ENCODE results near the gene DHRS3. TPM values are rescaled to one million over a fixed set of nuclear protein-coding genes. Genes with fewer than 3 reads are reported as not detected.

The DHRS3 gene
- total and polyA plus RNA-seq, 2 of the 13 experiments (the other 11 are each of a cell fraction or from before 2014, with no cell fraction given): 48.5 to 90.5 TPM

DNA sequence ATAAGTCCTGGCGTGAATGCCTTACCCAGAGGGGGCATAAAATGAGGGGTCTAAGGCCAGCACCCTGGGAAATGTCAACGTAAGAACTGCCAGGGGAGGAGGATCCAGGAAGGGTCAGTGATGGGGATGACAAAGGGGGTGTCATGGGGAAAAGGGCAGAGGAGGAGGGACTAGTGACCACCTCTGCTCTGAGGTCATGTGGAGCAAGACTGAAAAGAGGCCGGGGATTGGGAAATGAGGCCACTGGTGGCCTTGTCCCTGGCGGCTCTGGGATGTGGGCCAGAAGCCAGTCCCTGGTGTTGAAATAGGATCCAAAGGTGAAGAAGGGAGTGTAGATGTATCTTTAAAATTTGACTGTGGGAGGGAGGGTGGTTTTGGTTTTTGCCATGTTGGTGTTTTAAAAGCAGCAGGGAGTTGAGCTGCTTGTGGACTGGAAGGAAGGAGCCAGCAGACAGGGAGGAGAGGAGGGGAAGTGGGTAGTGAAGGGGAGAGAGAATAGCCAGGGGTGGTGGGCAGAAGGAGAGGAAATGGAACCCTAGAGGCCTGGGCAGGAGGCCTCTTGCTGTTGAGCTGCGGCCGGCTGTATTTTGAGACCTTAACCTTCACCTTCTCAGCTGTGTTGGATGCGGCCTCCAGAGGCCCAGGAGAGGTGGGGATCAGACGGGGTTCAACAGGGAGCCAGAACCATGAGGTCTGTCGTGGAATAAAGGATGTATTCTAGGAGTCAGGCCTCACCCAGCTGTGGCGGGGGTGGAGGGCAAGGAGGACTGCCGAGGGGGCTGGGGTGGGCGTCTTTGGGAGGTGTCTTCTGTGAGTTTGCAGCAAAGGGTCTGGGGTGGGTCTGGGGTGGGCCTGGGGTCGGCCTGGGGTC is 92.5 kb downstream of the DHRS3 start (continued):
- TF ChIP-seq ZNF790 (CRISPR knock-in tag; IDR thresholded peaks at IDR 0.05; ENCODE audit: borderline replicate concordance) (no peak), ZSCAN20 (CRISPR knock-in tag; IDR thresholded peaks at IDR 0.05; ENCODE audit: borderline replicate concordance) (no peak), ZNF30 (CRISPR knock-in tag; IDR thresholded peaks at IDR 0.05) (no peak), RORA (CRISPR knock-in tag; IDR thresholded peaks at IDR 0.05) (no peak), ZNF143 (CRISPR knock-in tag; IDR thresholded peaks at IDR 0.05) (no peak; the same call in 1 of the 2 replicates), ZNF678 (CRISPR knock-in tag; IDR thresholded peaks at IDR 0.05) (no peak), TOPORS (CRISPR knock-in tag; IDR thresholded peaks at IDR 0.05) (no peak), ZNF614 (CRISPR knock-in tag; IDR thresholded peaks at IDR 0.05; ENCODE audit: borderline replicate concordance) (no peak), RXRB (CRISPR knock-in tag; IDR thresholded peaks at IDR 0.05; ENCODE audit: borderline replicate concordance) (peak; percentile 96), ZNF10 (CRISPR knock-in tag; IDR thresholded peaks at IDR 0.05; ENCODE audit: borderline replicate concordance, low read depth) (no peak), ZNF703 (CRISPR knock-in tag; IDR thresholded peaks at IDR 0.05; ENCODE audit: borderline replicate concordance) (no peak), ZMYM2 (CRISPR knock-in tag; IDR thresholded peaks at IDR 0.05) (no peak), NR1H2 (CRISPR knock-in tag; IDR thresholded peaks at IDR 0.05; ENCODE audit: borderline replicate concordance, low read depth) (no peak), U2AF1 (optimal IDR thresholded peaks at IDR 0.05; ENCODE audit: low read depth, low read length) (no peak), CC2D1A (CRISPR knock-in tag; IDR thresholded peaks at IDR 0.05) (no peak), HNRNPLL (IDR thresholded peaks at IDR 0.05; ENCODE audit: low read depth, low read length, poor library complexity, severe bottlenecking) (no peak), TBL1XR1 (IDR thresholded peaks at IDR 0.05; ENCODE audit: borderline replicate concordance, low read length, partially characterized antibody) (peak; percentile 77)
- TF ChIP-seq, protein P1, sequence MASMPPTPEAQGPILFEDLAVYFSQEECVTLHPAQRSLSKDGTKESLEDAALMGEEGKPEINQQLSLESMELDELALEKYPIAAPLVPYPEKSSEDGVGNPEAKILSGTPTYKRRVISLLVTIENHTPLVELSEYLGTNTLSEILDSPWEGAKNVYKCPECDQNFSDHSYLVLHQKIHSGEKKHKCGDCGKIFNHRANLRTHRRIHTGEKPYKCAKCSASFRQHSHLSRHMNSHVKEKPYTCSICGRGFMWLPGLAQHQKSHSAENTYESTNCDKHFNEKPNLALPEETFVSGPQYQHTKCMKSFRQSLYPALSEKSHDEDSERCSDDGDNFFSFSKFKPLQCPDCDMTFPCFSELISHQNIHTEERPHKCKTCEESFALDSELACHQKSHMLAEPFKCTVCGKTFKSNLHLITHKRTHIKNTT (CRISPR knock-in tag; IDR thresholded peaks at IDR 0.05): no peak
- TF ChIP-seq, protein P2, sequence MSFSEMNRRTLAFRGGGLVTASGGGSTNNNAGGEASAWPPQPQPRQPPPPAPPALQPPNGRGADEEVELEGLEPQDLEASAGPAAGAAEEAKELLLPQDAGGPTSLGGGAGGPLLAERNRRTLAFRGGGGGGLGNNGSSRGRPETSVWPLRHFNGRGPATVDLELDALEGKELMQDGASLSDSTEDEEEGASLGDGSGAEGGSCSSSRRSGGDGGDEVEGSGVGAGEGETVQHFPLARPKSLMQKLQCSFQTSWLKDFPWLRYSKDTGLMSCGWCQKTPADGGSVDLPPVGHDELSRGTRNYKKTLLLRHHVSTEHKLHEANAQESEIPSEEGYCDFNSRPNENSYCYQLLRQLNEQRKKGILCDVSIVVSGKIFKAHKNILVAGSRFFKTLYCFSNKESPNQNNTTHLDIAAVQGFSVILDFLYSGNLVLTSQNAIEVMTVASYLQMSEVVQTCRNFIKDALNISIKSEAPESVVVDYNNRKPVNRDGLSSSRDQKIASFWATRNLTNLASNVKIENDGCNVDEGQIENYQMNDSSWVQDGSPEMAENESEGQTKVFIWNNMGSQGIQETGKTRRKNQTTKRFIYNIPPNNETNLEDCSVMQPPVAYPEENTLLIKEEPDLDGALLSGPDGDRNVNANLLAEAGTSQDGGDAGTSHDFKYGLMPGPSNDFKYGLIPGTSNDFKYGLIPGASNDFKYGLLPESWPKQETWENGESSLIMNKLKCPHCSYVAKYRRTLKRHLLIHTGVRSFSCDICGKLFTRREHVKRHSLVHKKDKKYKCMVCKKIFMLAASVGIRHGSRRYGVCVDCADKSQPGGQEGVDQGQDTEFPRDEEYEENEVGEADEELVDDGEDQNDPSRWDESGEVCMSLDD (CRISPR knock-in tag; IDR thresholded peaks at IDR 0.05; ENCODE audit: borderline replicate concordance): 0 out of 2 replicates have a peak, but pooled peaks have one; percentile 43
- TF ChIP-seq, protein P3, sequence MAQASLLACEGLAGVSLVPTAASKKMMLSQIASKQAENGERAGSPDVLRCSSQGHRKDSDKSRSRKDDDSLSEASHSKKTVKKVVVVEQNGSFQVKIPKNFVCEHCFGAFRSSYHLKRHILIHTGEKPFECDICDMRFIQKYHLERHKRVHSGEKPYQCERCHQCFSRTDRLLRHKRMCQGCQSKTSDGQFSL (CRISPR knock-in tag; IDR thresholded peaks at IDR 0.05): peak; percentile 45; the same call in 1 of the 2 replicates
- TF ChIP-seq, protein P4, sequence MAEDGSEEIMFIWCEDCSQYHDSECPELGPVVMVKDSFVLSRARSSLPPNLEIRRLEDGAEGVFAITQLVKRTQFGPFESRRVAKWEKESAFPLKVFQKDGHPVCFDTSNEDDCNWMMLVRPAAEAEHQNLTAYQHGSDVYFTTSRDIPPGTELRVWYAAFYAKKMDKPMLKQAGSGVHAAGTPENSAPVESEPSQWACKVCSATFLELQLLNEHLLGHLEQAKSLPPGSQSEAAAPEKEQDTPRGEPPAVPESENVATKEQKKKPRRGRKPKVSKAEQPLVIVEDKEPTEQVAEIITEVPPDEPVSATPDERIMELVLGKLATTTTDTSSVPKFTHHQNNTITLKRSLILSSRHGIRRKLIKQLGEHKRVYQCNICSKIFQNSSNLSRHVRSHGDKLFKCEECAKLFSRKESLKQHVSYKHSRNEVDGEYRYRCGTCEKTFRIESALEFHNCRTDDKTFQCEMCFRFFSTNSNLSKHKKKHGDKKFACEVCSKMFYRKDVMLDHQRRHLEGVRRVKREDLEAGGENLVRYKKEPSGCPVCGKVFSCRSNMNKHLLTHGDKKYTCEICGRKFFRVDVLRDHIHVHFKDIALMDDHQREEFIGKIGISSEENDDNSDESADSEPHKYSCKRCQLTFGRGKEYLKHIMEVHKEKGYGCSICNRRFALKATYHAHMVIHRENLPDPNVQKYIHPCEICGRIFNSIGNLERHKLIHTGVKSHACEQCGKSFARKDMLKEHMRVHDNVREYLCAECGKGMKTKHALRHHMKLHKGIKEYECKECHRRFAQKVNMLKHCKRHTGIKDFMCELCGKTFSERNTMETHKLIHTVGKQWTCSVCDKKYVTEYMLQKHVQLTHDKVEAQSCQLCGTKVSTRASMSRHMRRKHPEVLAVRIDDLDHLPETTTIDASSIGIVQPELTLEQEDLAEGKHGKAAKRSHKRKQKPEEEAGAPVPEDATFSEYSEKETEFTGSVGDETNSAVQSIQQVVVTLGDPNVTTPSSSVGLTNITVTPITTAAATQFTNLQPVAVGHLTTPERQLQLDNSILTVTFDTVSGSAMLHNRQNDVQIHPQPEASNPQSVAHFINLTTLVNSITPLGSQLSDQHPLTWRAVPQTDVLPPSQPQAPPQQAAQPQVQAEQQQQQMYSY (CRISPR knock-in tag; IDR thresholded peaks at IDR 0.05): no peak
